Activated gamma-delta T cell (primary cell): ENCODE data around the gene C1QL1.

Experiments
- DNase-seq: peaks from one replicate; lab custom pipeline; 2025; lab: John Stamatoyannopoulos, UW

The C1QL1 gene

DNA sequence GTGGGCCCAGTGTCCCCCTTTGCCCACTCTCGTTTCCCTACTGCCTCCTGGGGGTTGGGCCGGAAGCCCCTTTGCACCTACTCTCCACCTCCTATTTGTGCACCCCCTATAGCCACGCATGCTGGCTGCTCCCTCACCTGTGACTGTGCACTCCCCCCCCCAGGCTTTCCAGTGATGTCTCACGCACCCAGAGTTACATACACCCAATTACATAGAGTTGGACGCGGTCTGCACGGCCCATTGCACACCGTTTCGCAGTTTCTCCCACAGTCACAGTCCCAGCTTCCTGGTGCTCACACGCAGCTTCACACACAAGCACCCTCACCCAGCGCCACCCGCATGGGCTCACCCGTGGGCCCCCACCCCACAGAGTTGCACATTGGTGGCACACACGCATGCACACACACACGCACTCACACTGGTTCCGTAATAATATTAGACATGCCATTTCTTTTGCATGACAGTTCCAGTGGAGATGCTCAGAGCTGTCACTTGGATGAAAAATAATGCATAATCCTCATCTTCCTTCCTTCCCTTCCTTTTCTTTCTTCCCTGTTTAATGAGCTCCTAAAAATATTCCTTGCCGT is 21.5 kb upstream of the C1QL1 start:
- no peak for DNase-seq

DNA sequence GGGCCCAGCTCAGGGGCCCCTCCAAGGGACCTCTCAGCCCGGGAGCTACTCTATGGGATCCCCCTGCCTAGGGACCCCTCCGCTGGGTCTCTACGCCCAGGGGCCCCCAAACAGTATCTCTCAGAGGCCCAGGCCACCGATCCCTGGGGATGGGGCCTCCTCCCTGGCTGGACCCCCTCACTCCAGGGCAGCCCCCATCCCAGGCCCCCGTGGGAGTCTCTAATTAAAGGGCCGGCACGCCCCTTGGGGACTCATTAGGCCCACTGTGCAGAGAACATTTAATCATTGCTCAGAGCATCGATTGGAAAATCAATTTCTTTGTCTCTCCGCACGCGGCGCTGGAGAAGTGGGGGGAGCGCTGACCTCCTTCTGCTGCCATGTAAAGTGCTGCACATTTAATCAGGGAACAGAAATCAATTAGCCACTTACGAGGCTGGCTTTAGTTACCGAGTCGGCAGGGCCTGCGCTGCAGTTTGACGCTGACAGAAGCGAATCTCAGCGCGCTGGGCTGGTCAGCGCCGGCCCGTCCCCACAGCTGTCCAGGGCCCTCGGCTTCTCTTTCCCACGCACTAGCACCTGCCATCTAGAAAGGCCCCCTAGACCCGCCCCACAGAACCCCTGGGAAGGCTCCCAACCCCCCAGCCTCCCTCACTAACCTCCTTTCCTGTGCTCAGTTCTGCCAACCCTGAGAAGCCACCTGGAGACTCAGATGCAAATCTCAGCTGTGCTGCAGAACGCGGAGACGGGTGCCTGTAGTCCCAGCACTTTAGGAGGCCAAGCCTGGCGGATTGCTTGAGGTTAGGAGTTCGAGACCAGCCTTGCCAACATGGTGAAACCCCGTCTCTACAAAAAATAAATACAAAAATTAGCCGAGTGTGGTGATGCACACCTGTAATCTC is 20.2 kb upstream of the C1QL1 start:
- DNase-seq, result no peak

DNA sequence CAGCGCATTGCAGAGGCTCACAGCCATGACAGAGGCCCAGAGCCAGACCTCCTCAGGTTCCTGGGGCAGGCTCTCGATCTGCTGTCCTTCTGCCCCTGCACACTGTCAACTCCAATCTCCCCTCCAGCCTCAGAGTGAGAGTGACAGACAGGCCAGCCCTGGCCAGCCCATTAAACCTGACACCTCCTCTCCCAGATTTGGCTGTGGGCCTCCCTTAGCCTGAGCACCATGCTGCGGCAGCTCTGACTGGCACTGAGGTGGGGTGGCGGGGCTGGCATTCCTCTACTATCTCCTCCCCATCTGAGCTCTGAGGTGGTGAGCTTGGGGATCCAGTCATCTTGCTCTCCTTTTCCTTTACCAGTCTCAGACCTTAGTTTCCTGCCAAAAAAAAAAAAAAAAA is 15.5 kb upstream of the C1QL1 start:
- no peak for DNase-seq

DNA sequence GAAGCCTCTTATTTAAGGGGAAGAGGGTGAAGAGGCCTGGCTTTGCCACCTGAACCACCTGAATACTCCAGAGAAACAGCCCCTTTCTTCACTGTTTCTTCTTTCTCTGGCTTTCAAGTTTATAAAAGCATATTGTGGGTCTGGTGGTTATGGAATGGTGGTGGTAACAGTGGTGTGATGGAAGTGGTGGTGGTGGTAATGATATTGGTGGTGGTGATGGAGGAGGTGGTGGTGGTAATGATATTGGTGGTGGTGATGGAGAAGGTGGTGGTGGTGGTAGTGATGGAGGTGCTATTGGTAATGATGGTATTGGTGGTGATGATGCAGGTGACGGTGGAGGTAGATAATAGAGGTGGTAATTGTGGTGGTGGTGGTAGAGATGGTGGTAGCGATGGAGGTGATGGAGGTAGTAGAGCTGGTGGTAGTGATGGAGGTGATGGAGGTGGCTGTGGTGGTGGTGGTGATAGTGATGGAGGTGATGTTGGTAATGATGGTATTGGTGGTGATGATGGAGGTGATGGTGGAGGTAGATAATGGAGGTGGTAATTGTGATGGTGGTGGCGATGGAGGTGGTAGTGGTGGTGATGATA is 14.1 kb upstream of the C1QL1 start:
- DNase-seq, result no peak

DNA sequence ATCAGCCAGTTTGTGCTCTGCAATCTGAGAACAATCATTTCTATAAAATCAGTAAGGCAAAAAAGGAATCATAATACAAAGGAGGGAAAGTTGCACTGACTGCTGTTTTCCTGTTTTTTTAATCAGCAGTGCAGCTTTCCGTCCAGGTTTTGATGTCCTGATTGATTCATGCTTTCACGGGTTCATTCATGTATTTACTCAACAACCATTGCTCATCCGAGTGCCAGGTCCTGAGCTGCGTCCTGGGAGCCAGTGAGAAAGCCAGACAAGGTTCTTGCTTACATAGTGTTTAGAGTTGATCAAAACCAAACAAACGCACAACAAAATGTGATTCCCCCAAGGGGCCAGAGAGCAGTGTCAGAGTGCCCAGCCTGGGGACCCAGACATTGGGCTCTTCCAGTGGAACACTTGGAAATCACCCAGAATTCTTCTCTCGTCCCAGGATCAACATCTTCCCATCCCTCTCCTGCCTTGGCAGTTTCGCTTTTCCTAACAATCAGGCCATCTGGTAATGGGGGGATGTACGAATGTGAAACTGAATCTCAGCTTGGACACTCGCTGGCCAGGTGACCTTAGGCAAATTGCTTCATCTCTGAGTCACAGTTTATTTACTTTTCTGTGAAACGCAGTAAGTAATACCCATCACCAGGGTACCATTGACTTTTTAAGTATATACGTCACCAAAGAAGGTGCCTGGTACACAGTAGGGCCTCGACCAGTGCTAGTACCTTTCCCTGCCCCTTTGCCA is 13.3 kb upstream of the C1QL1 start:
- DNase-seq, result no peak

DNA sequence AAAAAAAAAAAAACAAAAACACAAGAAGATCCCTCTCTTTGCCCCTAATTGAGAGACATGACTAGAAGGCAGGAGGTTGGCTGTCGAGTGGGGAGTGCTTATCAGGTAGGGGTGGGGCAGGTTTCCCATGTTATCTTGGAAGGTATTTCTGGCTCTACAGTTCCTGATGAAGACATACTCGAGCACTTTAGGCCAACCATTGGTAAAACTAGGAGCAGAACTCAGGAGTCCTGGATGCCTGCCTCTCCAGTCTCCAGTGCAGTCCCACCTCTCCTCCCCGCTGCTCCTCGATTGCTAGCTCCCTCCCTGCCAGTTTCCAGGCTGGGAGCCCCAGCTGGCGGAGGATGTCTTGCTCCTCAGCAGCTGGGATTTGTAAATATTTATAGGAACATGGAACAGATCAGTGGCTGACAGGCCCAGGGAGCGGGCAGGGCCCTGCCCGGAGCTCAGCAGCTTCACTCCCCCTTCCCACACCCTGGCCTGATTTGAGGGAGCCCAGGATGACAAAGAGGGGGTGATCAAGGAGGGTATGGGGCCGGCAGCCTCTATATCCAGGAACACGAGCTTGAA is 11.4 kb upstream of the C1QL1 start:
- no peak for DNase-seq

DNA sequence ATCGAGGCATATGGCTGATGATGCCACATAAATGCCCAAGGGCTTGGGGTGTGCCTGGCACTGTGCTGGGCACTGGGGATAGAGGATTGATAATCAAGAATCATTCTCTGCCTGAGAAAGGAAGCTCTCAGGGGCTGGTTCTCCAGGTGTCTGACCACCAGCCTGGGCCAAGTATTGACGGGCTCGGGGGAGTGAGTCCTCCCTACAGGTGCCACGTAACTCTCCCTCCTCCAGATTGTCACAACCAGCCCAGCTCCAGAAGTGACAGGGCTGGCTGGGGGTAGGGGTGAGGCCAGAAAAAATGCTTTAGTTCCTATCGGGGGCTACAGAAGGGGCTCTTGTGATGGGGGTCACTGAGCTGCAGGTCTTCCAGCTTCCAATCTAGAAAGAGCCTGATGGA is 10.7 kb upstream of the C1QL1 start:
- DNase-seq, result no peak

DNA sequence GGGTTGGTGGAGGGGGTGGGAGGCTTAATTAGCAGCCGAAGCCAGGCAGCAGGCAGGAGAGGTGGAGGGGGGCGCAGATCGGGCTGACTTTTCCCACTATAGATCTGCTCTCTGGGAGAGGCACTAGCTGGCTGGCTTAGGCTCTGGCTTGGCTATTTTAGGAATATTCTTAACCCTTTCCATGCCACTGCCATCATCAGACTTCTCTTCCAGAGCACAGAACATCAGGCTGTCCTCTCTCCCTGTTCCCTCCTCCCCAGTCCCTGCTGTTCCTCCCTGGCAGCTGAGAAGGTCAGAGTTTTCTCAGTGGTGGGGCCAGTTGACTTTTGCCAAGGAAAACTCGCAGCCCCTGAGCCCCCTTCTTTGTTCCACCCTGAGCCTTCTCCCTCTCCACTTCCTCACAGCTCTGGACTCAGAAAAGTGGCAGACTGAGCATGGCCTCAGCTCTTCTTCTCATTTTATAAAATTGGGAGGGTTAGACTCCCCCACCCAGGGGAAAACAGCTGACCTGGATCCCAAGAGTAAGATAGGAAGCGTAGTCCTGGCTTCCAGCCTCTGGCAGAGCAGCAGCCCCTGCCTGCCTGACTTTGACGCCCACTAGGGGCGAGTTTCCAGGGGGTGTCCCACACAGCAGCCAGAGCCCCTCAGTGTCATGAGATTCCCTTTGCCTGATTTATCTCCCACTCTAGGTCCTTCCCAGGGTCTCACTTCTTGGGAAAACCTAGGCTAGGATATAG is 9.9 kb upstream of the C1QL1 start:
- DNase-seq, result no peak

DNA sequence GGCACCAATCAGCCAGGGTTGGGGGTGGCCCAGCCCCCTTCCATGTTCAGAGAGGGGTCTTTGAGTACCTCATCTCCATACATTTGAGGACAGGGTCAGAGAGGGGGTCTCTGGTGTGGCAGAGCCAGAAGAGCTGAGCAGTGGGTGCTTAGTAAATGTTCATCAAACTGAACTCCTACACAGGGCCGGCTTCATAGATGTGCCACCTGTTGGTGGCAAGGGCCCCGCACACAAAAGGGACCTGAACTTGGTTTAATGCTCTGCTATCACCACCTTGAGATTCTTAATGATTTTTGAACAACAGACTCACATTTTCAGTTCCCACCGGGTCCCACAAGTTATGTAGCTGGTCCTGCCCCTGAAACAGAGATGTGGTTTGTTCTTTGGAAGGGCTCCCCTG is 9.0 kb upstream of the C1QL1 start:
- no peak for DNase-seq

DNA sequence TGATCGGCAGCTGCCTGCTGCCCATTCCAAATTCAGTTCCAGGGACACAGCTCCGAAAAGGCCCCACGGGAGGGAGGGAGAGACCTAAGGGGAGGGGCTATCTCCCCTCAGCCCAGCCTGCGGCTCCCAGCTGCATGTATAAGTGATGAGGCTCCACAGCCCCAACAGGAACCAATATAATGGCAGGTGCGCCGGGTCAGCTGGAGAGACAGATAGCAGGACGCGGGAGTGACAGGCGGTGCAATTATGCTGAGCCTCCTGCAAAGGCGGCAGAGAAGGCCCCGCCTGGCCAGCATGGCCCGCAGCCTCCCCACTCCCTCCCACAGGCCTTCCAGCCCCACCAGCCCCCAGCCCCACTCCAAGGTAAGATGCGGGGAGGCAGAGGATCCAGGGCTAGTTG is 8.1 kb upstream of the C1QL1 start:
- DNase-seq, result no peak

DNA sequence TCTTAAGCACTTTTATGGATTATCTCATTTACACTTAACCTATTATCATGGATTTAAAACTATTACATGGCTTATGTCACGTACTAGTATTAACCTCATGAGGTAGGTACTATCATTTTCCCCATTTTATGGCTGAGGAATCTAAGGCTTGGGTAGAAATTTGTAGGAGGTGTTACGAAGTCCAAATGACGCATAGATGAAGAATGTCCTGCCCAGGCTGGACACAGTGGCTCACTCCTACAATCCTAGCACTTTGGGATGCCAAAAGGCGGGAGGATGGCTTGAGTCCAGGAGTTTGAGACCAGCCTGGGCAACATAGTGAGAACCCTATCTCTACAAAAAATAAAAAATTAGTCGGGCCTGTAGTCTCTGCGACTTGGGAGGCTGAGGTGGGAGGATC is 4.8 kb upstream of the C1QL1 start:
- no peak for DNase-seq

DNA sequence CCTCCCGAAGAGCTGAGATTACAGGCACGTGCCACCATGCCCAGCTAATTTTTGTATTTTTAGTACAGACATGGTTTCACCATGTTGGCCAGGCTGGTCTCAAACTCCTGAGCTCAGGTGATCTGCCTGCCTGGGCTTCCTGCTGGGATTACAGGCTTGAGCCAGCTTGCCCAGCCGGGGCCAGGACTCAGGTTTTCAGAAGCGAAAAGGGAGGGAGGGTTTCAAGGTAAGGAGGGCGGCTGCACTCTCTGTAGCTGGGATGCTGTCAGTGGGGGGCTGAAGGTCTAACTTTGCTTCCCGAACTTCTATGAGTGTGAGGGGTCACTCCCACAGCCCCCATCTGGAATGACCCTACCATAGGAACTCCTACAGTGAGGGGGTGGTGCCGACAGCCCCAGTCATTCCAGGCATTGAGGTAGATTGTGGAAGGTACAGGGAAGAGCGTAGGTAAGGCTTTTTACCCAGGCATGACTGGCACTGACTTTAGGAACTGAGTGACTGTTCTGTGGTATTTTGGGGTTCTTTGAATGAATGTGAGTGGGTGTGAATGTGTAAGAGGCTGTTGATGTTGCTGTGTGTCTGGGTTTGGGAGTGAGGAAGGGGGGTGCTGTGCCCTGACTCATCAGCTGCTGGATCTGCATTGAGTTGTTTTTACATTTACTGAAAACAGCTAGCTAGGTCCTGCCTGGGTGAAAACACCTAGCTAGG is 3.8 kb upstream of the C1QL1 start:
- no peak for DNase-seq

DNA sequence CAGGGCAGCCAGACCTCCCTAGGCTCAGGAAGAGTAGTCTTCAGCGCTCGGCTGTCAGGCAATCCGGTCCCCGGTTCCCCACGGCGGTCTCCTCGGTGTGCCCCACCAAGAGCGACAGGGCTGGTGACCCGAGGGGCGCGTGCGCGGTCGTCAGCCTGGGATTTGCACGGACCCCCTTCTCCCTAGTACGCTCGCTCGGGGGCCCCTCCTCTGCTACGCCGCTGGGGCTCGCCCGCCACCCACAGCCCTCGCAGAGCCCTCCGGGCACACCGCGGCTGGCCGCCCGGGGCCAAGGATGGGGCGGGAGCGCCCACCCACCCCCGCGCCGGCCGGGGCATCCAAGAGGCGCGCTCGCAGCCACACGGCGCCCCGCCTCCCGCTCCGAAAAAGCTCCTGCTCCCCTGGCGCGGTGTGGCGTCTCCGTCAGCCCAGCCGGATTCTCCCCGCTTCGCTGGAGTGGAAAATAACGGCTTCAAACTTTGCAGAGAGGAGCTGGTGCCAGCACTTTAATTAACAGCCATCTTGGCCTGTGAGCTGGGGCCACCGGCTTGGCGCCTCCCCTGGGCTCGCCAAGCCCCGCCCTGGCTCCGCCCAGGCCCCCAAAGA is 2.1 kb upstream of the C1QL1 start:
- no peak for DNase-seq

DNA sequence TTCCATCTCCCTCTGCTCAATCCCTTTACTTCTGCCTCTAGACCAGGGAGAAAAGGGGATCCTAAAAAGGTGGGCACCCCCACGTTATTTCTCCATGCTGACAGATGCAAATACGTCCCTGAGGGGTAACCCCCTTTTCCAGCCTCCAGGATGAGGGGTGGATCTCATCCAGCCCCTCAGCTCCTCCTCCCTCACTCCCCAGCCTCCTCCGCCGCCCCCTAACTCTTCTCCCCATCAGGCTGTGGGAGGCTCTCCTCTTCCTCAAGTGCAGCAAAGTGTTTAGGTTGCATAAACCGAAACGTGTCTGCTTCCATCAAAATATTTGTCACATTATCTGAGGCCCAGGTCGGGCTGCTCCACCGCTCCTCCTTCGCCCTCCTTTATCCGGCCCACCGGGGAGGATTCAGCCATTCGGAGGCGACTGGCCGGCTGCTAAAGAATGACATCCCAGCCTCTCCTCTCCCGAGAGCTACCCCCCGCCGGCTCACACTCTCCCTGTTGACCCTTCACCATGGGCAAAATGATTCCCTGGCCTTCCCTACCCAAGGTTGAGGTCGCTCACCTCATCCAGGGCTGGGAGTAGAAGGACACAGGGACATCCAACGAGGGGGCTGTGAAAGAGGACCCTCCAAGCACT is 1.2 kb upstream of the C1QL1 start:
- DNase-seq, result no peak

DNA sequence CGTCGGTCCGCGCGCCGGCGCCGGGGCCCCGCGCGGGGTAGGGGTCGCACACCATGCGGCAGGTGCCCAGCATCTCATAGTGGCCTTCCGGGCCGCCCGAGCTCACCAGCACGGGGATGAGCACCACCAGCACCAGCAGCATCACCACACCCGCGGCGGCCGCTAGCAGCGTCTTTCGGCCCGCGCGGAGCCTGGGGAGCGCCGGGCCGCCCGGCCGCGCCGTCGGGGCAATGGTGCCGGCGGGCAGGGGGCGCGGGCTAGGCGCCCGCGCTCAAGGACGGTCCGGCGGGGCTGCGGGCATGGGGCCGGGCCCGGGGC is 237 bp downstream of the C1QL1 start:
- DNase-seq, result no peak

DNA sequence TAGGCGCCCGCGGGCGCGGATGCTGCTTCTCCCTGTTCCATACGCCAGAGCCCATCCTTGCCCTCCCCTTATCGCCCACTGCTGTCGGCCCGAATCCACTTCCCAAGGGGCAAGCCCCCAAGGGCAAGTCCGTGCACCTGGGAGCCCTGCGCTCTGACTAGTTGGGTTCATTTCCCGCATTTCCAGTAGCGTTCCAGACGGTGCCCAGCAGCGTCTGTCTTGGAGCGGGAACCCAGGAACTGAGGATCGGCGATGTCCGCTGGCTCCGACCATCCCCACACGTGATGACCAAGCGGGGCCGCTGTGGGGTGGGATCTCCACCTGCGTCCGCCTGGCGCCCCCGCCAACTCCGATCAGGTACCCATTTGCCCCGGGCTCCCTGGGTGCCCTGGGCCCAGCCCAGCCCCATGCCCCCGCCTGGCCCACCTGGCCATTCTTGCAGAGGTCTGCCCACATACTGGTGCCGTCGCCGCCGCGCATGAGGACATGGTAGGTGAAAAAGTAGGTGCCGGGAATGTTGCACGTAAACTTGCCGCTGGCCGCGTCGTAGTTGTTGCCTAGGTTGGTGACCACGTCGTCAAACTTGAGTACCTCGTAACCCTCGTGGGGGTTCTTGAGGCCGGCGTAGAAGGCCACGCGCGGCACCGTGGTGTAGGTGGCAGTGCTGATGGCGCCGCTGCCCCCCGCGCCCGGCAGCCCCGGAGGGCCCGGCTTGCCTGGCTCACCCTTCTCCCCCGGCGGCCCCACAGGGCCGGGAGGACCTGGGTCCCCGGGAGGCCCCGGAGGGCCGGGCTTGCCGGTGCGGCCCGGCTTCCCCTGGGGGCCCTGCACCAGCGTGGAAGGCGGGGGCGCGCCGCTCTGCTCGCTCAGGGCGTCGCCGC is 837 bp downstream of the C1QL1 start:
- no peak for DNase-seq

DNA sequence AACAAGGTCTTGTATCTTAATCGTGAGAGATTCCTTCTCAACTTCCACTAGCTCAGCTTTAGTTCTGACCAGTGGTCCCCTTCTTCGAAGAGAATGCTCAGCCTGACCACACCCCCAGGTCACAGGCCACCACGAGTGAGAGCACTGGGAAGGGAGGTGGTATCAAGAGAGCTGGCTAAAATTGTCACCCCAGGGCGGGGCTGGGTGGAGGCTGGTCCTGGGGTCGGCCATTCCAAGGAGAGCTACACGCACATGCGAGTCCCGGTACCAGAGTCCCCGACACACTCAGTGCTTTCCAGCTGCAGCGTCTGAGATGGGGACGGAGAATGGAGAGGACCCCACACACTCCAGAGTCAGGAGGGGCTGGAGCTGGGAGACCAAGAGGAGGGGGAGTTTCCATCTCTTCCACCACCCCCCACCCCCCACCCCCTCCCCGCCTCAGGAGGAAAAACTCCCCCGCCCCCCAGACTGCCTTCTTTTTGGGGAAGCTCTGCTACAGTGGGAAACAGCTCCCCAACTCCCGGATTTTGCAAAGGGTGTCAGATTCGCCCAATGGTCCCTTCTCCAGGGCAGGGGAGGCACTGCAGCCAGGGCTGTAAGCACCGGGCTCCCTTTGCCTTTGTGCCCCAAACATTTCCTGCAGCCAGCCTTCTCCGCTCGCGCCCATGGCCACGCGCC is 1.6 kb downstream of the C1QL1 start:
- DNase-seq, result no peak

DNA sequence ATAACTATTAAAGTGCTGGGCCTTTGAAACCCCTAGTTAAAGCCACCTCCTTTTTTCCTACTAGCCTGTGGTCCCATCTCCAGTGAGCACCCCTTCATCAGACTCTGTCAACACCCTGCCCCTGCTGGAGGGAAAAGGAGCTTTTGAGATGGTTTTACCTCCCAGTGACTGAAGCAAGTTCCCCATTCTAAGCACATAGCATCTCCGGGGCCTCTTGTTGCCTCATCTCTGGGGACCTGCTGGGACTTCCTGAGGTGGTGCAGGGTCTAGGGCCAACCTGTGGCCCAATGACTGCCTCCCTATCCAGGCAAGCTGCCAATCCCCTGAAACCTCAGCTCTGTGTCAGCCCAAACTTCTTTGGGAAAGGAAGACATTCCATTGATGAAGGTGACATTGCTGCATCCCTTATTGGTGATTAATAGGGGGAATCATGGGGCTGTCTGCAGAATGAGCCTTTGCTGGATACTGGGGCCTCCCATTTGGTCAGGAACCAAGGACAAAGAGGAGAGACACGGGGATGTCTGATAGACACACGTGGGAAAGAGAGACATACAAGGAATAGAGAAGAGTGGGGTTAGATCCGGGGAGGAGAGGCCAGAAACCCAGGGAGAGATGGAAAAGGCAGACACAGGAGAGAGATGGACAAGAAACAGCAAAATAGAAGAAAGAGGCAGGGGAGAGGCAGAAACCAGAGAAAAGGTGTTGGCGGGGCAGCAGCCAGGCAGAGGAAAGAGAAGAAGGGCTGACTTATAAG is 2.4 kb downstream of the C1QL1 start:
- no peak for DNase-seq
